NCI-H2081 (cell line): Measurements from ENCODE around the gene UBA3.

Source experiments
- DNase-seq, 2 experiments: peaks; one replicate each; lab custom pipeline; 2025; lab: John Stamatoyannopoulos, UW

UBA3 gene

DNA sequence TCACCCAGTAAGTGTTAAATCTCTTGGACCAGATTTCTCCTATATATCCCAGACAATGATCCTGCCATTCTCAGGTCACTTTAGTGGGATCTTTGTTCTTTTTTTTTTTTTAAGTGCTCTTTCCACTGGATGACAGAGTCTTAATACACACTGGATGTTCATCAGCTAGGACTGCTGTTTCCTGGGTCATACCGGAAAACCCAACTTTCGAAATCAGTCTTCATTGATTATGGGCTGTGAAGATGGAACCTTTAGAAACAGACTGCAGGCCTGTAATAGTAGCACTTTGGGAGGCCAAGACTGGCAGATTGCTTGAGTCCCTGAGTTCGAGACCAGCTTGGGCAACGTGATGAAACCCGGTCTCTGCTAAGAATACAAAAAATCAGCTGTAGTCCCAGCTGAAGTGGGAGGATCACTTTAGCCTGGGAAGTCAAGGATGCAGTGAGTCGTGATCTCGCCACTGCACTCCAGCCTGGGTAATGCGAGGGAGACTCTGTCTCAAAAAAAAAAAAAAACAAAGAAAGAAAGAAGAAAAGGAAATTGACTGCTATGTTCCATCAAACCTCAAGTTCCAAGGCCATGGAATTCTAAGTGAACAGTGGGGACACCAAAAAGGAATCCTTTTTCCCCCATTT lies 69.0 kb downstream of the UBA3 start:
- DNase-seq: no peak

DNA sequence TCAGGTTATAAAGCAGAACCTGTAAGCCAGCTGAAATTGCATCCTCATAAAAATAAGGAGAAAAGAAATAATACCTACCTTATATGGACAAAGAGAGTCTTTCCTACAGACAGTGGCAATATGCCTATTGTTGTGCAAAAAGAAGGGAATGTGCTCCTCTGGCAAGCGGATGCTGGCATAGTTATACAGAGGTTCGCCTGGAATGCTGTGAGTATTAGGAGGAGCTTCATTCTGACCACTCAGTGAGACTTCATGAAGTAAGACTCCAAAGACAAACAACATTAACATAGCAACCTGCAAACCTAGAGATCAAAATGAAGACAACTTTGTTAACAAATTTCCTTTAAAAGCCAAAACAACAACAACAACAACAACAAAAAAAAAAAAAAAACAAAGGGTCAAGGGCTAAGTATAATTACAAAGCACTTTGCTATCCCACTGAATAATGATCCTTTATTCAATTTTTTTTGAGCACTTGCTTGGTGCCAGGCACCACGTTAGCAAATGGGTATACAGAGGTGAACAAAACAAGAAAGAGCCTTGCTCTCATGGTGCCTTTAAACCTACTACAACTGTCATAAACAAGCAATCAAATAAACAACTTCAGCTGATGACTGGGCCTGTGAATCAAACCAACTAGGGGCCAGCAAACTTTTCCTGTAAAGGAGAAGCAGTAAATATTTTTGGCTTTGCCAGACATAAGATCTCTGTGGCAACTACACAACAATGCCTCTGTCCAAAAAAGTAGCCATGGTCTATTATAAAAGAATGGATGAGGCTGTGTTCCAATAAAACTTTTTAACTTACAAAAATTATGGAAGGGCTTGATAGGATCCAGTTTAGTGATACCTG lies 70.4 kb downstream of the UBA3 start:
- no peak for DNase-seq

DNA sequence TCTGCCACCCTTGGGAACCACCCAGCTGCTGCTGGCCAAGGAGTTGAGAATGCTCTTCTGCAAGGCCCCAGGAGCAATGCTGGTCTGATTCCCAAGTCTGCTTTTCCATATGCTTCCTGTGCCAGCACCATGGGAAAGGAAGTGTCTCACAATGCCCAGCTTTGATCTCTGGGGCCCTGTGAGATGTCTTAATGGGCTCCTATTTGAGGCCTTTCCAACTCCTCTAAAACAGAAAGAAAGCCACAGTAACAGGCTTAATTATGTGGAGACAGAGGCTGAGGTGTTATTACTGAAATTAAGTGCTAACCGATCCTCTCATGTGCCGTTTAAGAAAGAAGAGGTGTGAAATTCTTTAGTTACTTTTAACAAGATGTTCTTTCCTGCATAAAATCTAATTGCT lies 71.2 kb downstream of the UBA3 start:
- no peak for DNase-seq

DNA sequence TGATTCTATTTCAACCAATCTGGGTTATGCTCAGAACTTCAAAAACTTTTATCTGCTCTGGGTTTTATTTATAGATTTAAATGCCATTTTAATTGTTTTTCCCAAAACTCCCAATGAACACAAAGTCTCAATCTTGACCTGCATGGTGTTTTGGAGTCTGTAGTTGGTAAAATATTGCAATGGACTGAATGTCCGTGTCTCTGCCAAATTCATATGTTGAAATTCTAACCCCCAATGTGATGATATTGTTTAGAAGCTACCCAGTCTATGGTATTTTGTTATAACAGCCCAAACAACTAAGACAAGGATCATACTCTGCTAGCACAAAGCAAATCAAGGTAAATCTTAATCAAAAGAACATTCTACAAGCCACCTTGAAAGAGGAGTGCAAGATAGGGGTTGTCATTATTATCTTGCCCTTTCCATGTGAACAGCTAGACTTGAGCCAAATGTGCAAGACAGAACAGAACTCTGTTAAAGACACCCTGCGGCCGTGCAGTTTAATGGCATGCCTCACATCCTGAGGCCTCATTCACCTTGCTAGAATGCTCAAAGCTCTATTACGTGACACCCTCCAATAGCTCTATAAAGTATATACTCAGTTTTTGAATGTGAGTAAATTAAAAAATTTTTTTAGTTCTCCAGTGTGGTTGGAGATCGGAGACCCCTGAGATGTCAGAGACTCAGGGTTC lies 74.2 kb downstream of the UBA3 start:
- no peak for DNase-seq

DNA sequence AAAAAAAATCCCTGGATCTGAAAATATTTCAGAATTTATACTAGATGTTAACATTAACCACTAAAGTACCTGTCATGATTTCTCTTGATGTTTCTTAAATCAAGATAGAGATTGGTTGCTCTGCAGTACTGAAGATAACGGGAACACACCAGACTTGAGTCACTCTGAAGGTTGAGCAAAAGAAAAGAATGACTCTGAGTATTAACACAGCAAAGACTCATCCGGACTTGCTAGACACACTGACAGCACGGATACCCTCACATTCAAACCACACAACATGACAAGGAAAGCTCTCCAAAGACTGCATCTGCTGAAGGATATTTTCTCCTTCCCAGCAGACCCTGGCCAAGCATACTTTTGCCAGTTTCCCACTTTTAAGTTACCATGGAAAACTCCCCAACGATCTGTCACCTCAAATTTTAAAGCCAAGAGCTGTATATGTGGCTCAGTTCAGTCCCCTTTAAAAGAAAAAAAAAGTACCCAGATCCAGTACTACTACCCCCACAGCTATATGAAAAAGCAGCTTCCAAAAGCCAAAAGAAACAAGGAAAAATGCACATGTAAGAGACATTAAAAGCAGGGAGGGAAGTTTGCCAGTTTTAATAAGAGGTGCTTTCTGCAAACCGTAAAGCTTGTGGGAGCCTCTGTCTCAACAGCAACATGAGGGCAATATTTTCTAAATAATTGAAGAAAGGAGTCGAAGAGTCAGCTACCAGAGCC lies 74.9 kb downstream of the UBA3 start:
- no peak for DNase-seq
